ENCODE data around the gene TSPEAR.
"Not testable (repeated sequence)": the region's sequence is repeated elsewhere in the genome, so short reads cannot be mapped to it uniquely, and the experiment has no call there.

DNA sequence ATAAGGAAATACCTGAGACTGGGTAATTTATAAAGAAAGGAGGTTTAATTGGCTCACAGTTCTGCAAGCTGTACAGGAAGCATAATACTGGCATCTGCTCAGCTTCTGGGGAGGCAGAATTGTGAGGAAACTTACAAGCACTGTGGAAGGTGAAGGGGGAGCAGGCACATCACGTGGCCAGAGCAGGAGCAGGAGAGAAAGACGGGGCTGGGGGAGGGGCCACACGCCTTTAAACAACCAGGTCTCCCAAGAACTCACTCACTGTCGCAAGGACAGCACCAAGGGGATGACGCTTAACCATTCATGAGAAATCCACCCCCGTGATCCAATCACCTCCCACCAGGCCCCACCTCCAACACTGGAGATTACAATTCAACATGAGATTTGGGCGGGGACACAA is 49.8 kb downstream of the TSPEAR start:
- TF ChIP-seq, protein P1, sequence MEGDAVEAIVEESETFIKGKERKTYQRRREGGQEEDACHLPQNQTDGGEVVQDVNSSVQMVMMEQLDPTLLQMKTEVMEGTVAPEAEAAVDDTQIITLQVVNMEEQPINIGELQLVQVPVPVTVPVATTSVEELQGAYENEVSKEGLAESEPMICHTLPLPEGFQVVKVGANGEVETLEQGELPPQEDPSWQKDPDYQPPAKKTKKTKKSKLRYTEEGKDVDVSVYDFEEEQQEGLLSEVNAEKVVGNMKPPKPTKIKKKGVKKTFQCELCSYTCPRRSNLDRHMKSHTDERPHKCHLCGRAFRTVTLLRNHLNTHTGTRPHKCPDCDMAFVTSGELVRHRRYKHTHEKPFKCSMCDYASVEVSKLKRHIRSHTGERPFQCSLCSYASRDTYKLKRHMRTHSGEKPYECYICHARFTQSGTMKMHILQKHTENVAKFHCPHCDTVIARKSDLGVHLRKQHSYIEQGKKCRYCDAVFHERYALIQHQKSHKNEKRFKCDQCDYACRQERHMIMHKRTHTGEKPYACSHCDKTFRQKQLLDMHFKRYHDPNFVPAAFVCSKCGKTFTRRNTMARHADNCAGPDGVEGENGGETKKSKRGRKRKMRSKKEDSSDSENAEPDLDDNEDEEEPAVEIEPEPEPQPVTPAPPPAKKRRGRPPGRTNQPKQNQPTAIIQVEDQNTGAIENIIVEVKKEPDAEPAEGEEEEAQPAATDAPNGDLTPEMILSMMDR (IDR thresholded peaks at IDR 0.05) = not testable (repeated sequence)
- not testable (repeated sequence) for TF ChIP-seq EZH2 (IDR thresholded peaks at IDR 0.05; ENCODE audit: borderline replicate concordance, insufficient read depth, low read depth, low read length, poor library complexity, severe bottlenecking)

Data from B cell (primary cell).